WTC11 (cell line): Measurements from ENCODE around the gene PRSS33. TPM values are rescaled to one million over a fixed set of nuclear protein-coding genes. Genes with fewer than 3 reads are reported as not detected.

ENCODE experiments used
- ATAC-seq: fragments of 200-7000 bp; cut with Tn5 transposase; 2 replicates; pipeline ENCODE4 v1.10.0; 2021; ENCODE audit warnings: mild to moderate bottlenecking, moderate library complexity
- CTCF ChIA-PET: fragments of 300-600 bp; sonication (Branson Sonifier 250); formaldehyde crosslinking; loops from one replicate; lab custom pipeline; 2021; ENCODE audit warnings: antibody characterized with exemption; lab: Charles Lee
- POLR2A ChIA-PET: fragments of 350-600 bp; sonication (Branson Sonifier 250); formaldehyde crosslinking; loops from one replicate; lab custom pipeline; 2021; ENCODE audit warnings: antibody characterized with exemption; lab: Charles Lee
- DNase-seq: peaks from one replicate; pipeline ENCODE4 v3.0.0; 2021; ENCODE audit warnings: low spot score
- H3K27ac Mint-ChIP-seq: 2 replicates; pipeline ENCODE4 v1.8.0; 2021; ENCODE audit warnings: mixed read lengths
- H3K27me3 Mint-ChIP-seq: 2 replicates; pipeline ENCODE4 v1.8.0; 2021; ENCODE audit warnings: low read depth, mild to moderate bottlenecking, moderate library complexity, mixed read lengths
- H3K36me3 Mint-ChIP-seq: 2 replicates; pipeline ENCODE4 v1.8.0; 2021; ENCODE audit warnings: mixed read lengths
- H3K4me1 Mint-ChIP-seq: 2 replicates; pipeline ENCODE4 v1.8.0; 2022; ENCODE audit warnings: mixed read lengths
- H3K4me3 Mint-ChIP-seq: 2 replicates; pipeline ENCODE4 v1.8.0; 2021; ENCODE audit warnings: mild to moderate bottlenecking, moderate library complexity, mixed read lengths
- H3K9me3 Mint-ChIP-seq: 2 replicates; pipeline ENCODE4 v1.8.0; 2021; ENCODE audit warnings: mixed read lengths
- FOXK1 ChIP-seq: sonication (generic); formaldehyde crosslinking; IDR thresholded peaks from 2 replicates; pipeline ENCODE4 v1.8.0; 2022; ENCODE audit warnings: mild to moderate bottlenecking, moderate library complexity, missing genetic modification reagents
- MYBL2 ChIP-seq: sonication (generic); formaldehyde crosslinking; IDR thresholded peaks from 2 replicates; pipeline ENCODE4 v1.8.1; 2023; ENCODE audit warnings: mild to moderate bottlenecking, moderate library complexity, missing genetic modification reagents
- NFYB ChIP-seq: sonication (generic); formaldehyde crosslinking; conservative IDR thresholded peaks from 2 replicates; pipeline ENCODE4 v1.8.0; 2022; ENCODE audit warnings: low read depth, missing genetic modification reagents
- OVOL2 ChIP-seq: fragments of 250-450 bp; sonication (Bioruptor Pico); IDR thresholded peaks from 2 replicates; pipeline ENCODE4 v1.9.0; 2021; ENCODE audit warnings: mild to moderate bottlenecking, borderline replicate concordance
- SMAD3 ChIP-seq: sonication (generic); formaldehyde crosslinking; IDR thresholded peaks from 2 replicates; pipeline ENCODE4 v1.8.0; 2022; ENCODE audit warnings: missing genetic modification reagents, mild to moderate bottlenecking, borderline replicate concordance
- SOX15 ChIP-seq: fragments of 250-450 bp; sonication (Bioruptor Pico); IDR thresholded peaks from 2 replicates; pipeline ENCODE4 v1.9.0; 2021; ENCODE audit warnings: mild to moderate bottlenecking
- ZNF138 ChIP-seq: sonication (generic); formaldehyde crosslinking; conservative IDR thresholded peaks from 2 replicates; pipeline ENCODE4 v1.8.1; 2022; ENCODE audit warnings: mild to moderate bottlenecking, moderate library complexity, missing genetic modification reagents
- ZNF219 ChIP-seq: sonication (generic); formaldehyde crosslinking; IDR thresholded peaks from 2 replicates; pipeline ENCODE4 v1.8.0; 2023; ENCODE audit warnings: missing genetic modification reagents, mild to moderate bottlenecking, borderline replicate concordance
- ZNF396 ChIP-seq: fragments of 250-450 bp; sonication (Bioruptor Pico); IDR thresholded peaks from 2 replicates; pipeline ENCODE4 v1.8.0; 2021; ENCODE audit warnings: mild to moderate bottlenecking, moderate library complexity, borderline replicate concordance
- total RNA-seq: library from RNA; stranded (reverse); gene quantifications from 3 replicates; pipeline ENCODE4 v1.2.3, GENCODE V29; 2021
- TF ChIP-seq, protein P1 (sequence below): sonication (generic); formaldehyde crosslinking; IDR thresholded peaks from 2 replicates; pipeline ENCODE4 v1.8.1; 2022; ENCODE audit warnings: low read depth, missing genetic modification reagents, borderline replicate concordance
- TF ChIP-seq, protein P2 (sequence below): sonication (generic); formaldehyde crosslinking; IDR thresholded peaks from 2 replicates; pipeline ENCODE4 v1.8.0; 2022; ENCODE audit warnings: mild to moderate bottlenecking, missing genetic modification reagents
- TF ChIP-seq, protein P3 (sequence below): sonication (generic); formaldehyde crosslinking; conservative IDR thresholded peaks from 2 replicates; pipeline ENCODE4 v1.8.1; 2022; ENCODE audit warnings: mild to moderate bottlenecking, missing genetic modification reagents
- TF ChIP-seq, protein P4 (sequence below): sonication (generic); formaldehyde crosslinking; IDR thresholded peaks from 2 replicates; pipeline ENCODE4 v1.8.1; 2022; ENCODE audit warnings: mild to moderate bottlenecking, moderate library complexity, missing genetic modification reagents
- TF ChIP-seq, protein P5 (sequence below): sonication (generic); formaldehyde crosslinking; IDR thresholded peaks from 2 replicates; pipeline ENCODE4 v1.8.0; 2023; ENCODE audit warnings: mild to moderate bottlenecking, missing genetic modification reagents
- TF ChIP-seq, protein P6 (sequence below): fragments of 250-450 bp; sonication (Bioruptor Pico); IDR thresholded peaks from 2 replicates; pipeline ENCODE4 v1.9.0; 2021; ENCODE audit warnings: mild to moderate bottlenecking, borderline replicate concordance
- TF ChIP-seq, protein P7 (sequence below): sonication (generic); formaldehyde crosslinking; IDR thresholded peaks from 2 replicates; pipeline ENCODE4 v1.8.0; 2022; ENCODE audit warnings: mild to moderate bottlenecking, missing genetic modification reagents
- TF ChIP-seq, protein P8 (sequence below): sonication (generic); formaldehyde crosslinking; conservative IDR thresholded peaks from 2 replicates; pipeline ENCODE4 v1.8.1; 2023; ENCODE audit warnings: mild to moderate bottlenecking, low read depth, missing genetic modification reagents, moderate library complexity

PRSS33 gene
- total RNA-seq, 1 experiment from 2014 or later: 0.24 TPM

DNA sequence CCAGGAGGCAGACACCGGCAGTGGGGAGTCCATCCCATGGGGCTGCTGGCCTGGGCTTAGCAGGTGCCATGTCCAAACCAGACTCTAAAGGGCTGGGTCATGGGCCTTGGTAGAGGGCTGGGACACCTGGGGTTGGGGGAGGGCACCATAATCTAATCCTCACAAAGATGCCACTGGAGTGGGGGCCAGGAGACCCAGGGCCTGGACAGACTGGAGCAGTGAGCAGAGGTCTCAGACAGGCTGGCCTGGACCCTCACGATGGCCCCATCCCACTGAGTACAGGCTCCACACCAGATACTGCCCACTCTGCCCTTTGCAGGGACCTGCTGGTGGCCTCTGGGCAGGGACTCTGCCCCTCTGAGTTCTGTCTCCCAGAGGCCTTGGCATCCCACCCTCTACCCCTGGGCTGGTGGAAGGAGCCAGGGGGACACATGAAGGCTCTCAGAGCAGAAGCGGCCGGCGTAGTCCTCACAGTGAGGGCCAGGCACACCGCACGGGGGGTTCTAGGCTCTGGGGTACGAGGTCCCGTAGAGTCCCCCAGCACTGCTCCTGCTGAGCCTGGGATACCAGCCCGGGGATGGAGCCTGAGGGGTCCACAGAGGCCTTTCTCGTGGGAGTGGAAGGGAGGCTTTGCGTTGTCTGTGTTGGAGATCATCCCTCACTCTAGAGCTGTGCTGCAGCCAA, 44.9 kb downstream of the PRSS33 start (continued):
- TF ChIP-seq, protein P1, sequence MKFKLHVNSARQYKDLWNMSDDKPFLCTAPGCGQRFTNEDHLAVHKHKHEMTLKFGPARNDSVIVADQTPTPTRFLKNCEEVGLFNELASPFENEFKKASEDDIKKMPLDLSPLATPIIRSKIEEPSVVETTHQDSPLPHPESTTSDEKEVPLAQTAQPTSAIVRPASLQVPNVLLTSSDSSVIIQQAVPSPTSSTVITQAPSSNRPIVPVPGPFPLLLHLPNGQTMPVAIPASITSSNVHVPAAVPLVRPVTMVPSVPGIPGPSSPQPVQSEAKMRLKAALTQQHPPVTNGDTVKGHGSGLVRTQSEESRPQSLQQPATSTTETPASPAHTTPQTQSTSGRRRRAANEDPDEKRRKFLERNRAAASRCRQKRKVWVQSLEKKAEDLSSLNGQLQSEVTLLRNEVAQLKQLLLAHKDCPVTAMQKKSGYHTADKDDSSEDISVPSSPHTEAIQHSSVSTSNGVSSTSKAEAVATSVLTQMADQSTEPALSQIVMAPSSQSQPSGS: no peak
- TF ChIP-seq ZNF138 (CRISPR knock-in tag) (no peak), FOXK1 (CRISPR knock-in tag) (no peak)

DNA sequence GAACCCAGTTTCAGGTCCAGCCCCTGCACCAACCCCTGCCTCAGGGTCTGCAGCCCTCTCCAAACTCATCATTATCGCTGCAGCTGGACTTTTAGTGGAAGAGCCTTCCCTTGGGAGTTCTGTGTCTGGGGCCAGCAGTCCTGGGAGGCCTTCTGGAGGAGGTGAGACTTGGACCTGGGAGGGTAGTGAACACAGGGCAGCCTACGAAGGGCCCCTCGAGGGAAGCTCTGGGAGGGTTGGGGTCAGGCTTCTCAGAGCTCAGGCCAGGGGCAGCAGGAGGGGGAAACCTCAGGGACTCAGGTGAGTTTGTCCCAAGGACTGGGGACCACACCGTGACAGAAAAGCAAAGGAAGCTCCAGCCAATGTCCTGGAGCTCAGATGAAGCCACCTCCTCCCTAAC, 46.2 kb downstream of the PRSS33 start:
- peak overlapping the region; percentile 57; the same call in 1 of the 2 replicates for H3K27ac Mint-ChIP-seq
- TF ChIP-seq MYBL2 (CRISPR knock-in tag): no peak
- no peak for TF ChIP-seq ZNF219
- TF ChIP-seq, protein P2, sequence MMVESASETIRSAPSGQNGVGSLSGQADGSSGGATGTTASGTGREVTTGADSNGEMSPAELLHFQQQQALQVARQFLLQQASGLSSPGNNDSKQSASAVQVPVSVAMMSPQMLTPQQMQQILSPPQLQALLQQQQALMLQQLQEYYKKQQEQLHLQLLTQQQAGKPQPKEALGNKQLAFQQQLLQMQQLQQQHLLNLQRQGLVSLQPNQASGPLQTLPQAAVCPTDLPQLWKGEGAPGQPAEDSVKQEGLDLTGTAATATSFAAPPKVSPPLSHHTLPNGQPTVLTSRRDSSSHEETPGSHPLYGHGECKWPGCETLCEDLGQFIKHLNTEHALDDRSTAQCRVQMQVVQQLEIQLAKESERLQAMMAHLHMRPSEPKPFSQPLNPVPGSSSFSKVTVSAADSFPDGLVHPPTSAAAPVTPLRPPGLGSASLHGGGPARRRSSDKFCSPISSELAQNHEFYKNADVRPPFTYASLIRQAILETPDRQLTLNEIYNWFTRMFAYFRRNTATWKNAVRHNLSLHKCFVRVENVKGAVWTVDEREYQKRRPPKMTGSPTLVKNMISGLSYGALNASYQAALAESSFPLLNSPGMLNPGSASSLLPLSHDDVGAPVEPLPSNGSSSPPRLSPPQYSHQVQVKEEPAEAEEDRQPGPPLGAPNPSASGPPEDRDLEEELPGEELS (CRISPR knock-in tag): no peak
- TF ChIP-seq NFYB (CRISPR knock-in tag): no peak
- TF ChIP-seq, protein P3, sequence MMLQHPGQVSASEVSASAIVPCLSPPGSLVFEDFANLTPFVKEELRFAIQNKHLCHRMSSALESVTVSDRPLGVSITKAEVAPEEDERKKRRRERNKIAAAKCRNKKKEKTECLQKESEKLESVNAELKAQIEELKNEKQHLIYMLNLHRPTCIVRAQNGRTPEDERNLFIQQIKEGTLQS (CRISPR knock-in tag): no peak
- TF ChIP-seq, protein P4, sequence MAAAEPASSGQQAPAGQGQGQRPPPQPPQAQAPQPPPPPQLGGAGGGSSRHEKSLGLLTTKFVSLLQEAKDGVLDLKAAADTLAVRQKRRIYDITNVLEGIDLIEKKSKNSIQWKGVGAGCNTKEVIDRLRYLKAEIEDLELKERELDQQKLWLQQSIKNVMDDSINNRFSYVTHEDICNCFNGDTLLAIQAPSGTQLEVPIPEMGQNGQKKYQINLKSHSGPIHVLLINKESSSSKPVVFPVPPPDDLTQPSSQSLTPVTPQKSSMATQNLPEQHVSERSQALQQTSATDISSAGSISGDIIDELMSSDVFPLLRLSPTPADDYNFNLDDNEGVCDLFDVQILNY (CRISPR knock-in tag): no peak
- TF ChIP-seq, protein P5, sequence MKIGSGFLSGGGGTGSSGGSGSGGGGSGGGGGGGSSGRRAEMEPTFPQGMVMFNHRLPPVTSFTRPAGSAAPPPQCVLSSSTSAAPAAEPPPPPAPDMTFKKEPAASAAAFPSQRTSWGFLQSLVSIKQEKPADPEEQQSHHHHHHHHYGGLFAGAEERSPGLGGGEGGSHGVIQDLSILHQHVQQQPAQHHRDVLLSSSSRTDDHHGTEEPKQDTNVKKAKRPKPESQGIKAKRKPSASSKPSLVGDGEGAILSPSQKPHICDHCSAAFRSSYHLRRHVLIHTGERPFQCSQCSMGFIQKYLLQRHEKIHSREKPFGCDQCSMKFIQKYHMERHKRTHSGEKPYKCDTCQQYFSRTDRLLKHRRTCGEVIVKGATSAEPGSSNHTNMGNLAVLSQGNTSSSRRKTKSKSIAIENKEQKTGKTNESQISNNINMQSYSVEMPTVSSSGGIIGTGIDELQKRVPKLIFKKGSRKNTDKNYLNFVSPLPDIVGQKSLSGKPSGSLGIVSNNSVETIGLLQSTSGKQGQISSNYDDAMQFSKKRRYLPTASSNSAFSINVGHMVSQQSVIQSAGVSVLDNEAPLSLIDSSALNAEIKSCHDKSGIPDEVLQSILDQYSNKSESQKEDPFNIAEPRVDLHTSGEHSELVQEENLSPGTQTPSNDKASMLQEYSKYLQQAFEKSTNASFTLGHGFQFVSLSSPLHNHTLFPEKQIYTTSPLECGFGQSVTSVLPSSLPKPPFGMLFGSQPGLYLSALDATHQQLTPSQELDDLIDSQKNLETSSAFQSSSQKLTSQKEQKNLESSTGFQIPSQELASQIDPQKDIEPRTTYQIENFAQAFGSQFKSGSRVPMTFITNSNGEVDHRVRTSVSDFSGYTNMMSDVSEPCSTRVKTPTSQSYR (CRISPR knock-in tag): no peak
- TF ChIP-seq, protein P6, sequence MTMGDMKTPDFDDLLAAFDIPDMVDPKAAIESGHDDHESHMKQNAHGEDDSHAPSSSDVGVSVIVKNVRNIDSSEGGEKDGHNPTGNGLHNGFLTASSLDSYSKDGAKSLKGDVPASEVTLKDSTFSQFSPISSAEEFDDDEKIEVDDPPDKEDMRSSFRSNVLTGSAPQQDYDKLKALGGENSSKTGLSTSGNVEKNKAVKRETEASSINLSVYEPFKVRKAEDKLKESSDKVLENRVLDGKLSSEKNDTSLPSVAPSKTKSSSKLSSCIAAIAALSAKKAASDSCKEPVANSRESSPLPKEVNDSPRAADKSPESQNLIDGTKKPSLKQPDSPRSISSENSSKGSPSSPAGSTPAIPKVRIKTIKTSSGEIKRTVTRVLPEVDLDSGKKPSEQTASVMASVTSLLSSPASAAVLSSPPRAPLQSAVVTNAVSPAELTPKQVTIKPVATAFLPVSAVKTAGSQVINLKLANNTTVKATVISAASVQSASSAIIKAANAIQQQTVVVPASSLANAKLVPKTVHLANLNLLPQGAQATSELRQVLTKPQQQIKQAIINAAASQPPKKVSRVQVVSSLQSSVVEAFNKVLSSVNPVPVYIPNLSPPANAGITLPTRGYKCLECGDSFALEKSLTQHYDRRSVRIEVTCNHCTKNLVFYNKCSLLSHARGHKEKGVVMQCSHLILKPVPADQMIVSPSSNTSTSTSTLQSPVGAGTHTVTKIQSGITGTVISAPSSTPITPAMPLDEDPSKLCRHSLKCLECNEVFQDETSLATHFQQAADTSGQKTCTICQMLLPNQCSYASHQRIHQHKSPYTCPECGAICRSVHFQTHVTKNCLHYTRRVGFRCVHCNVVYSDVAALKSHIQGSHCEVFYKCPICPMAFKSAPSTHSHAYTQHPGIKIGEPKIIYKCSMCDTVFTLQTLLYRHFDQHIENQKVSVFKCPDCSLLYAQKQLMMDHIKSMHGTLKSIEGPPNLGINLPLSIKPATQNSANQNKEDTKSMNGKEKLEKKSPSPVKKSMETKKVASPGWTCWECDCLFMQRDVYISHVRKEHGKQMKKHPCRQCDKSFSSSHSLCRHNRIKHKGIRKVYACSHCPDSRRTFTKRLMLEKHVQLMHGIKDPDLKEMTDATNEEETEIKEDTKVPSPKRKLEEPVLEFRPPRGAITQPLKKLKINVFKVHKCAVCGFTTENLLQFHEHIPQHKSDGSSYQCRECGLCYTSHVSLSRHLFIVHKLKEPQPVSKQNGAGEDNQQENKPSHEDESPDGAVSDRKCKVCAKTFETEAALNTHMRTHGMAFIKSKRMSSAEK: no peak
- TF ChIP-seq, protein P7, sequence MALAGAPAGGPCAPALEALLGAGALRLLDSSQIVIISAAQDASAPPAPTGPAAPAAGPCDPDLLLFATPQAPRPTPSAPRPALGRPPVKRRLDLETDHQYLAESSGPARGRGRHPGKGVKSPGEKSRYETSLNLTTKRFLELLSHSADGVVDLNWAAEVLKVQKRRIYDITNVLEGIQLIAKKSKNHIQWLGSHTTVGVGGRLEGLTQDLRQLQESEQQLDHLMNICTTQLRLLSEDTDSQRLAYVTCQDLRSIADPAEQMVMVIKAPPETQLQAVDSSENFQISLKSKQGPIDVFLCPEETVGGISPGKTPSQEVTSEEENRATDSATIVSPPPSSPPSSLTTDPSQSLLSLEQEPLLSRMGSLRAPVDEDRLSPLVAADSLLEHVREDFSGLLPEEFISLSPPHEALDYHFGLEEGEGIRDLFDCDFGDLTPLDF (CRISPR knock-in tag): no peak
- TF ChIP-seq ZNF396: no peak
- no peak for TF ChIP-seq SMAD3 (CRISPR knock-in tag)
- TF ChIP-seq, protein P8, sequence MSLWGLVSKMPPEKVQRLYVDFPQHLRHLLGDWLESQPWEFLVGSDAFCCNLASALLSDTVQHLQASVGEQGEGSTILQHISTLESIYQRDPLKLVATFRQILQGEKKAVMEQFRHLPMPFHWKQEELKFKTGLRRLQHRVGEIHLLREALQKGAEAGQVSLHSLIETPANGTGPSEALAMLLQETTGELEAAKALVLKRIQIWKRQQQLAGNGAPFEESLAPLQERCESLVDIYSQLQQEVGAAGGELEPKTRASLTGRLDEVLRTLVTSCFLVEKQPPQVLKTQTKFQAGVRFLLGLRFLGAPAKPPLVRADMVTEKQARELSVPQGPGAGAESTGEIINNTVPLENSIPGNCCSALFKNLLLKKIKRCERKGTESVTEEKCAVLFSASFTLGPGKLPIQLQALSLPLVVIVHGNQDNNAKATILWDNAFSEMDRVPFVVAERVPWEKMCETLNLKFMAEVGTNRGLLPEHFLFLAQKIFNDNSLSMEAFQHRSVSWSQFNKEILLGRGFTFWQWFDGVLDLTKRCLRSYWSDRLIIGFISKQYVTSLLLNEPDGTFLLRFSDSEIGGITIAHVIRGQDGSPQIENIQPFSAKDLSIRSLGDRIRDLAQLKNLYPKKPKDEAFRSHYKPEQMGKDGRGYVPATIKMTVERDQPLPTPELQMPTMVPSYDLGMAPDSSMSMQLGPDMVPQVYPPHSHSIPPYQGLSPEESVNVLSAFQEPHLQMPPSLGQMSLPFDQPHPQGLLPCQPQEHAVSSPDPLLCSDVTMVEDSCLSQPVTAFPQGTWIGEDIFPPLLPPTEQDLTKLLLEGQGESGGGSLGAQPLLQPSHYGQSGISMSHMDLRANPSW (CRISPR knock-in tag): no peak
- no peak for TF ChIP-seq OVOL2
- no peak for TF ChIP-seq SOX15 (CRISPR knock-in tag)

More for the DNA sequence above, 46.2 kb downstream of the PRSS33 start:
- Mint-ChIP-seq H3K4me1 (no peaks in the 10 kb centered on the region), H3K4me3 (no peak overlapping the region), H3K36me3 (no peaks in the 10 kb centered on the region), H3K9me3 (no peaks in the 10 kb centered on the region), H3K27me3 (no peaks in the 10 kb centered on the region)
- CTCF ChIA-PET: interaction anchor here (1.2 kb wide), 1 partner anchor 76 kb away, joined by 4 read pairs; the partner anchor contains the start of gene PRSS21
- ATAC-seq: no peak
- no peak for DNase-seq
- POLR2A ChIA-PET: no interaction called here
